ENCODE results near the gene CACNG8.

Gene CACNG8

DNA sequence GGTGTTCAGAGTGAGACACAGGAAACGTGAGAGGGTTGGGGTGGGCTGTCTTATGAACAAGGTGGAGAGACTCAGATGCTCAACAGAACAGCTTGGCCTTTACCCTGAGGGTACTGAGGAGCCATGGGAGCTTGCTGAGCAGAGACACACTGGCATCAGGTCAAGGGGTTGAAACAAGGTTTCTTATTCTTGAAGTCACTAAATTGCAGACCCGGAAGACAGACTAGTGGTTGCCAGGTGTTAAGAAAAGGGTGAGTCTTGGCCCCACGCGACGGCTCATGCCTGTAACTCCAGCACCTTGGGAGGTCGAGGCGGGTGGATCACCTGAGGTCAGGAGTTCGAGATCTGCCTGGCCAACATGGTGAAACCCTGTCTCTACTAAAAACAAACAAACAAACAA is 51.1 kb downstream of the CACNG8 start:
- DNase-seq (ENCODE audit: low read depth in 2 of 2): no peak
- no peak overlapping the region for H3K4me3 ChIP-seq (replicated peaks in 1 of 2; ENCODE audit: low read depth in 2 of 2, low read length in 2 of 2)
- TF ChIP-seq, protein P1, sequence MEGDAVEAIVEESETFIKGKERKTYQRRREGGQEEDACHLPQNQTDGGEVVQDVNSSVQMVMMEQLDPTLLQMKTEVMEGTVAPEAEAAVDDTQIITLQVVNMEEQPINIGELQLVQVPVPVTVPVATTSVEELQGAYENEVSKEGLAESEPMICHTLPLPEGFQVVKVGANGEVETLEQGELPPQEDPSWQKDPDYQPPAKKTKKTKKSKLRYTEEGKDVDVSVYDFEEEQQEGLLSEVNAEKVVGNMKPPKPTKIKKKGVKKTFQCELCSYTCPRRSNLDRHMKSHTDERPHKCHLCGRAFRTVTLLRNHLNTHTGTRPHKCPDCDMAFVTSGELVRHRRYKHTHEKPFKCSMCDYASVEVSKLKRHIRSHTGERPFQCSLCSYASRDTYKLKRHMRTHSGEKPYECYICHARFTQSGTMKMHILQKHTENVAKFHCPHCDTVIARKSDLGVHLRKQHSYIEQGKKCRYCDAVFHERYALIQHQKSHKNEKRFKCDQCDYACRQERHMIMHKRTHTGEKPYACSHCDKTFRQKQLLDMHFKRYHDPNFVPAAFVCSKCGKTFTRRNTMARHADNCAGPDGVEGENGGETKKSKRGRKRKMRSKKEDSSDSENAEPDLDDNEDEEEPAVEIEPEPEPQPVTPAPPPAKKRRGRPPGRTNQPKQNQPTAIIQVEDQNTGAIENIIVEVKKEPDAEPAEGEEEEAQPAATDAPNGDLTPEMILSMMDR (IDR thresholded peaks at IDR 0.05; ENCODE audit: low read depth, low read length): no peak

DNA sequence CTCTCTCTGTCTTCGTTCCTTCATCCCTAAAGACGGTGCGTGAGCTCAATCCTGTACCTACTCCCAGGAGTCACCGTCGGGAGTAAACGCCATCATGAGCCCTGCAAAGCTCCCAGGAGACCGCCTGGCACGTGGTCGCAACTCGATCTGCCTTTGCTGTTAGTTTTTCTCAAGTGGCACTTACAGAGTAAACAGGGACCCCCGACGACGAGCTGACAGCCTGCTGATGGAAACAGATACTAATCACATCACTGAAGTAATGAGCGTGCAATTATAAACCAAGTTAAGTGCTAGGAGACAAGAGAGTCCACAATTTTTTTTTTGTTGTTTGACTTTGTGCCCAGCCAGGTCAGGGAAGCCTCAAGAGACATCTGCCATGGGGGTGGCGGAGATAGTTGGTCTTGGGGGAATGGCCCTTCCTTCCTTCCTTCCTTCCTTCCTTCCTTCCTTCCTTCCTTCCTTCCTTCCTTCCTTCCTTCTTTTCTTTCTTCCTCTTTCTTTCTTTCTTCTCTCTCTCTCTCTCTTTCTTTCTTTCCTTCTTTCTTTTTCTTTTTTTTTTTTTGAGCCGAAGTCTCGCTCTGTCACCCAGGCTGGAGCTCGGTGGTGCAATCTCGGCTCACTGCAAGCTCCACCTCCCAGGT is 52.3 kb downstream of the CACNG8 start:
- no peak for DNase-seq (ENCODE audit: low read depth in 2 of 2)
- TF ChIP-seq, protein P1 (IDR thresholded peaks at IDR 0.05; ENCODE audit: low read depth, low read length): no peak
- no peak overlapping the region for H3K4me3 ChIP-seq (replicated peaks in 1 of 2; ENCODE audit: low read depth in 2 of 2, low read length in 2 of 2)

DNA sequence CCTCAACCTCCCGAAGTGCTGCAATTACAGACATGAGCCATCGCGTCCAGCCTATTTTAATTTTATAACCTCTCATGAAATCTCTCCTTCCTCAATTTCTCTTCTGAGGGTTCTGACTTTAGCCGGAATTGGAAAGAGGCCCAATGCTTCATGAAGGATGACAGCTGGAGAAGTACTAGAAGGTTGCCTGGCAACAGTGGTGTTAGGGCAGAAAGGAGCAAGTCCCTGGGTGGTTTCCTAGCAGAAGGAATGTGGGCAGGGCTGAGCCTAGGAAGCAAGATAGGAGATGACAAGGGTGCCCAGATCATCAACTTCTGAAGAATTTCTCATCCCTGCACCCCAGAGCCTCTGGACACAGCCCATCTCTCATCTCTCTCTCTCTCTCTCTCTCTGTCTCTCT is 54.5 kb downstream of the CACNG8 start:
- peak; percentile 85 to 92 for DNase-seq (ENCODE audit: low read depth in 2 of 2)
- H3K4me3 ChIP-seq (replicated peaks in 1 of 2; ENCODE audit: low read depth in 2 of 2, low read length in 2 of 2): no peak overlapping the region
- TF ChIP-seq, protein P1 (IDR thresholded peaks at IDR 0.05; ENCODE audit: low read depth, low read length): no peak

DNA sequence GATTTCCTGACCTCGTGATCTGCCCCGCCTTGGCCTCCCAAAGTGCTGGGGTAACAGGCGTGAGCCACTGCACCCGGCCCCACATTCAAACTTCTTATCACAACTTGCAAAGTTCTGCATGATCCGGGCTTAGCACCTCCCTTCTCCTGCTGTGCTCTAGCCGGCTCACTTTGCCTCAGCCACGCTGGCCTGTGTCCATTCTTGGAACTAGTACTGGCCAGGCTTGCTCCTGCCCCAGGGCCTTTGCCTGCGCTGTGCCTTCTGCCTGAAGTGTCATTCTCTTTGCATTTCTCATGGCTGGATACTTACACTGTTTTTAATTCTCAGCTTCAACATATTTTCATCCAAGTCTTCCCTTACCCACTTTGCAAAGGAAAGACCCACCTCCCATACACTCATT is 58.6 kb downstream of the CACNG8 start:
- DNase-seq (ENCODE audit: low read depth in 2 of 2): no peak
- TF ChIP-seq, protein P1 (IDR thresholded peaks at IDR 0.05; ENCODE audit: low read depth, low read length): no peak
- no peak overlapping the region for H3K4me3 ChIP-seq (replicated peaks in 1 of 2; ENCODE audit: low read depth in 2 of 2, low read length in 2 of 2)

DNA sequence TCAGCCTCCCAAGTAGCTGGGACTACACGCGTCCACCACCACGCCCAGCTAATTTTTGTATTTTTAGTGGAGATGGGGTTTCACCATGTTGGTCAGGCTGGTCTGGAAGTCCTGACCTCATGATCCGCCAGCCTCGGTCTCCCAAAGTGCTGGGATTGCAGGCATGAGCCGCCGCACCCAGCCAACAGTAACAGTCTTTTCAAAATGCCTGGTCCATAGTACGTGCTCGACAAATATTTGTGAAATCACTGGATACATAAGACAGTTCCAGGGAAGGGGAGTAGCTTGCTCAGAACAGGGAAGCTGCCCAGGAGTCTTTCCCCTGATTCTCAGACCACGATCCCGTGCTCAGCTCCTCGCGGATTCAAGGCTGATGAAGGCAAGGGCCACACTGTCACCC is 59.2 kb downstream of the CACNG8 start:
- H3K4me3 ChIP-seq (replicated peaks in 1 of 2; ENCODE audit: low read depth in 2 of 2, low read length in 2 of 2): no peak overlapping the region
- DNase-seq (ENCODE audit: low read depth in 2 of 2): no peak
- TF ChIP-seq, protein P1 (IDR thresholded peaks at IDR 0.05; ENCODE audit: low read depth, low read length): no peak

DNA sequence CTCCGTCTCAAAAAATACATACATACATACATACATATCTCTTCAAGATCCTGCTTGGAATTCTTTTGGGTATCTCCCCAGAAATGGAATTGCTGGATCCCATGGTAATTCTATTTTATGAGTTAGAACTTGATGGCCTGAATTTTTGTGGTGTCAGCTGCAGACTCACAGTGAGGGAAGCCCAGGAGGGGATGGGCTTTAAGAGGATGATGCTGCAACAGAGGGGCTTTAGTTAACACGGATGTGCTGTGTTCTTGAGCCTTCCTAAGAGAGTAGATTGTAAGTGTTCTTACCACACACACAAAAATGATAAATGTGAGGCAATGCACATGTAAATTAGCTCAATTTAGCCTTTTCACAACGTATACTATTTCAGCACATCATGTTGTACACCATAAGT is 60.5 kb downstream of the CACNG8 start:
- TF ChIP-seq, protein P1 (IDR thresholded peaks at IDR 0.05; ENCODE audit: low read depth, low read length): no peak
- no peak overlapping the region for H3K4me3 ChIP-seq (replicated peaks in 1 of 2; ENCODE audit: low read depth in 2 of 2, low read length in 2 of 2)
- no peak for DNase-seq (ENCODE audit: low read depth in 2 of 2)

DNA sequence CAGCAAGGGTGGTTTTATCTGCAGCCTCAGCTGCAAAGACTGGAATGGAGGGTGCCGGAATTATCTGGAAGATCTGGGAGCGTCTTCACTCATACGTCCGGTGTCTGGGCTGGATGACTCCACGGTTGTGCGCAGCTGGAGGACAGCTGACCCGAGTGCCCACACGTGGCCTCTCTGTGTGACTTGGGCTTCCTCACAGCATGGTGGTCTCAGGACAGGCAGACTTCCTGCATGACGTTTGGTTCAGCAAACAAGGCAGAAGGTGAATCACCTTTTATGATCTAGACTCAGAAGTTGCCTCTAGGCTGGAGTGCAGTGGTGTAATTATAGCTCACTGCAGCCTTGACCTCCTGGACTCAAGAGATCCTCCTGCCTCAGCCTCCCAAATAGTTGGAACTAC is 61.9 kb downstream of the CACNG8 start:
- H3K4me3 ChIP-seq (replicated peaks in 1 of 2; ENCODE audit: low read depth in 2 of 2, low read length in 2 of 2): no peak overlapping the region
- TF ChIP-seq, protein P1 (IDR thresholded peaks at IDR 0.05; ENCODE audit: low read depth, low read length): no peak
- DNase-seq (ENCODE audit: low read depth in 2 of 2): peak in 1 of 2 donors; percentile 24

All from cardiac fibroblast (primary cell).